Pulmonary artery endothelial cell (primary cell): ENCODE results near the gene CREB5. TPM values are rescaled to one million over a fixed set of nuclear protein-coding genes. Genes with fewer than 3 reads are reported as not detected.
A peak's percentile ranks its signal among the peaks of the same experiment; 100 is the strongest.
"Not testable (repeated sequence)": the region's sequence is repeated elsewhere in the genome, so short reads cannot be mapped to it uniquely, and the experiment has no call there.

Experiments used
- DNase-seq: peaks from one replicate; pipeline ENCODE4 v3.0.0-alpha.2; 2011; ENCODE audit warnings: low read depth, low spot score
- total RNA-seq: library from RNA; depleted of rRNA; stranded (reverse); fragments of >200 nt; gene quantifications from 2 replicates; pipeline ENCODE4 v1.2.3, GENCODE V29; 2014

CREB5 gene
- total RNA-seq, 1 donor from 2014 or later: 2.8 TPM

GRCh38 chr7:28579571-28579970 is 167.3 kb downstream of the CREB5 start:
- DNase-seq: no peak

DNA sequence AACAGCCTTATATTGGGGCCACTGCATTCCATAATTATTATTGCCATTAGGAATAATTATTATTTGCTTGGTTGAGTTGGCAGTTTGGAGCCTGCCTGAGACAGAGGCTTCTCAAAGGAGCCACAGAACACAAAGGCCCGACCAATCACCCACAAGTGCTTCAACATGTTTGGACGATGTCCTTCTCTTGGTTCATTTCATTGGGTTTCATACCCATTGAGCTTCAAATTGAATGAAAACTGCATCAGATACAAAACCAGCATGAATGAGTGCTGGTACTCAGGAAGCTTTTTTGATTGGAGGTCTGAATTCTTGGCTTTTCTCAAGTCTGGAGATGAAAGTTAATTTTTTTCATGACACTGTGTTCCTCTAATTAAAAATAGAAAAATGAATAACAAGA is 168.3 kb downstream of the CREB5 start:
- DNase-seq: no peak

- DNase-seq: no peak
Observed at GRCh38 chr7:28581351-28581750, 169.0 kb downstream of the CREB5 start.

DNA sequence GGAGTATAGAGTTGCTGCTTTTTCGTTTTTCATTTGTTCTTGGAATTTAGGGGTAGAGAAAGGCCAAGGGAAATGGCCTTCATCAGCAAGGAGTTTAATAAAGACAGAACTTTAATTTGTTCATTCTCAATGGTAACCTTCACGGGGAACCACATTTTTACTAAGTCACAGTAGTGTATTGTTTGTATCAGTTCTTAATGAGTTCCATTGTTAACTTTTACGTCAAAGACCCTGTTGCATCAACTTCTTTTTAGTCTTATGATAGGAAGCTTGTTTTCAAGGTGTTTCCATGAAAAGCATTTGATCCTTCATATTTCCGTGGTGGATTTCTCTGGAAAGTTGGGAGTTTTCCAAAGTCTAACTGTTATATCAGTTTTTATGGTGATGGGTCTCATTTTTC is 169.9 kb downstream of the CREB5 start:
- no peak for DNase-seq

DNA sequence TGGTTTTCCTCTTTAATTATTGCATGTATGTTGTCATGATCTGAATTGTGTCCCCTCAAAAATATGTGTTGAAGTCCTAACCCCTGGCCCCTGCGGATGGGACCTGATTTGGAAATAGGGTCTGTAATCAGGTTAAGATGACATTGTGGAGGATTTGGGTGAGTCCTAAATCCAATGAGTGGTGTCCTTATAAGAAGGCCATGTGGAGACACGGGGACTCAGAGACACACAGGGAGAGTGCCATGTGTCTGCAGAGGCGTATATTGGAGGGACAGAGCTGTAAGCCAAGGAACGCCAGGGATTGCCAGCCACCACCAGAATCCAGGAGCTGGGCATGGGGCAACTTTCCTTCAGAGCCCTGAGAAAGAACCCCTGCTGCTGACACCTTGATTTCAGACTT is 171.9 kb downstream of the CREB5 start:
- DNase-seq: no peak

DNA sequence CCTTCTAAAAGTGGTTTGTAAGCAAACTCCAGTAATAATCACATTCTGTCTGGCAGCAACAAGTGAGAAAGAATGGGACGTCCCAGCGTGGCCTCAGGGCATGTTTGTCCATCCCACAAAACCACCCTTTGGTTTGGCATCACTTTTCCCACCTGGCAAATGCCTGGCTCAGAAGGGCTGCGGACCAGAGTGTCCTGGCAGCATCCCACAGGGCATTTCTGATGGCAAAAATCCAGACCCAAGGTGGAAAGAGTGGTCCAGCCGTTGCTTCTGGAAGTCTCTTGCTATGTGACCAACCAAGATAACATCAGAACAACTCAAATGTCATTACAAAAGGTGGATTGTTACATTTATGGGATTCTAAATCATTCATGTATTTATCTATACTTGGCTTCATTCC is 174.4 kb downstream of the CREB5 start:
- no peak for DNase-seq

DNA sequence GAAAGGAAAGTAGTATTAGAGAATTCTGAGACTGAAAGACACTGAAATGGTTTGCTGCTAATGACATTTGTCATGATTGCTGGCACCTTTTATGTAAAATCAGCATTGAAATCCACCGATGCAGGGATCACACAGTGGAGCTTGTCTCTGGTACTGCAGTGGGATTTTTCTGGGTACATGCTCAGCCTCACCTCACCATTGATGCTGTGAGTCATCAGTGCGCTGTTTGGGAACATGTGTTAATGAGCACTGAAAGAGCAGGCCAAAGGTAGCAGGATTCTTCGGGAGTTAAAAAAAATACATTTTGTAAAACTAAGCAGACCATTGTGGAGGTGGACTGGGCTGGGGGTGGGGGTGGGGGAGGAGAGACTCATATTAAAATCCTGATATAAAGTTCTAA is 174.9 kb downstream of the CREB5 start:
- no peak for DNase-seq

DNA sequence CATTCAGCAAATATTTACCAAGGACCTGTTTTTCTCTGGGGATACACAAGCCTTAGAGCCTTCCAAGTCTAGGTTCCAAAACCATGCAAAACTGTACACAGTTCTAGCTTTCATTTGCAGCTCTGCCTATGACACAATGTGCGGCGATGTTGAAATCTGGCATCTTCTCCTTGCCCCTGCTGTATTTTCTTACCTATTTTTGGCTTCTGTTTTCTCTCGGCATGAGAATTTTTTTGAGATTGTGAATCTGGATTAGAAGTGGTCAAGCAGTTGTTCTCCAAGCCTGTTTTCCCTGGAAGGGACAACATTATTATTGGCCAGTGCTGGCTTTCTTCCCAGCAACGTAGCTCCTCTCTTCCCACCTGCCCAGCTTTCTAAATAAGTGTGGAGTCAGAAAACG is 176.3 kb downstream of the CREB5 start:
- DNase-seq: no peak

DNA sequence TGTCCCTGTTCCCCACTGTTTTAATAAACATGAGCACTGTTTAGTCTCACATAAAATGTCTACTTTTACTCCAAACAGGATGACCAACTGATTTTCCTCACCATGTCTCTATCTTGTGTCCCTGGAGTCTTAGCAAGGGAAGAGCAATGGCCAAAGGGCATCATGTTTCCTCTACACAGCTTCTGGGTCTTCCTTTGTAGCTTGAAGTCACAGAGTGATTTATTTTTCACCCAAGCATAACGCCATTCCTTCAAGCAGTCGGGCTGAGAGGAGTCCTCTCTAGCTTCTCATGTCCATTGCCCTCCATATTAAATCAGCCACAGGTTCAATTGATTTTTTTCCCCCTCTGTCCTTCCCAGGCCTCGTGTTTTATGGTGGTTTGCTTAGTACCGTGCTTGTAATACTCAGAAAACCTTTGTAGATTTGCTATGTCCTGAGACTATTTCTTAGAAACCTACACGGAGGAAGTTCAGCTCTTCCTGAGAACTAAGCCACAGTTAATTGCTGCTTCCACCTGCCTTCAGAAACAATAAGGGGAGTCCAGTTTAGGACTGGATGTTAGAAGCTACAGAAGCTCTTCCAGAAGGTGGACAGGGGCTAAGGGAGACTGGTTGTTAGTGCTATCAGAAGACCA is 178.8 kb downstream of the CREB5 start:
- DNase-seq: no peak

DNA sequence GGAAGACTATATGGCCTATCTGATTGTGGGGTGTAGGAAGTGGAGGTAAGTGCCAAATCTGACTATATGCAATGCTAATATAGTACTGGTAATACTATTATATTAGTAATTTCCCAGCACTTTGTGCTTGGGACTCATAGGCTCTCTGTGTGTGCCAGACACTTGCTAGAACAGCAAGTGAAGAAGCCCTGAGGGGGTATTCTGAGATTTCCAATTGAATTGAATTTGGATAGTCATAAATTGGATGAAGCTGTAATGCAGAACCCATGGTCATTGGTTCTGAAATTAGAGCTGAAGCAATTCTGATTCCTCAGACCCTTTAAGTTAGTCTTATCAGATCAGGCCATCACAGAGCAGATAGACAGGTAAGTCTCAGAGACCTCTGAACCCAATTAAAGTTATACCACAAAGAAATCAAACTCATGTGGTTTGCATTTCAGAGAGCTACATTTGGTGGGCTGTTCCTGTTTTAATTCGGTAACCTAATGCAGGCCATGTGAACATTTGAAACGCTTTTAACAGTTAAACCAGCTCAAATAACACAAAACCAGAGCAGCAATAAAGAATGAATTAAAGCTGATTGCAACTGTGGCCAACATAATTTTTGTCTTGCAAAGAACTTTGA is 179.5 kb downstream of the CREB5 start:
- DNase-seq: no peak

DNA sequence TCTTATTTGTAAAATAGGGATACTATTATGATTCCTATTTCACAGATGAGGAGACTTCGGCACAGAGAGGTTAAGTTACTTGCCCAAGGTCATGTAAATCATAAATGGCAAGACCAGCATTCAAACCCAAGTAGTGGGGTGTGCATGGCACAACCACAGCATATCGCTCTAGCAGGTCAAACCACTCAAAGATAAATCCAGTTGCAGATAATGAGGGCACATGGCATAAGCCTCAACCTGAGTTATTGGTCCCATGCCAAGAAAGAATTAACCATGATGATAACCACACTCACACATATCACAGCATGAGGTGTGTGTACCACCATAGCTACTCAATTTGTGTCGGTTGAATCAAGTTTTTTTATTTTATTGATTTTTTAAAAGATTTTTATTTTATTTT is 180.5 kb downstream of the CREB5 start:
- no peak for DNase-seq

DNA sequence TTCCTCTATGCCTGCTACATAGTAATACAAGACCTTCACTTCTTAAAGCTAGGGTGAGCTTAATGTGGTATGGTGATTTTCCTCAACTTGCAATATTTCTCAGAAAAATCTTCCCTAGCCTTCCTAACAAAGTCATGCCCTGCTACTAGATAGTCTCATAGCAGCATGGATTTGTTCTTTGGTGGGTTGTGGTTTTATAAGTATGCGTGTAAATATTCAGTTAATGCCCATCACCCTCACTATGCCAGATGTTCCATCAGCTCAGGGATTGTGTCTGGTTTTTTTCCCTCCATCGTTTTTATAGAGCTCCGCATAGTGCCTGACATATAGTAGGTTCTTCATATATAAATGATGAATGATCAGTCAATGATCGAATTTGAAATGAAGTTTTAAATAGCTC is 182.8 kb downstream of the CREB5 start:
- DNase-seq: no peak

- DNase-seq: no peak
Observed at GRCh38 chr7:28595801-28596200, 183.5 kb downstream of the CREB5 start.

DNA sequence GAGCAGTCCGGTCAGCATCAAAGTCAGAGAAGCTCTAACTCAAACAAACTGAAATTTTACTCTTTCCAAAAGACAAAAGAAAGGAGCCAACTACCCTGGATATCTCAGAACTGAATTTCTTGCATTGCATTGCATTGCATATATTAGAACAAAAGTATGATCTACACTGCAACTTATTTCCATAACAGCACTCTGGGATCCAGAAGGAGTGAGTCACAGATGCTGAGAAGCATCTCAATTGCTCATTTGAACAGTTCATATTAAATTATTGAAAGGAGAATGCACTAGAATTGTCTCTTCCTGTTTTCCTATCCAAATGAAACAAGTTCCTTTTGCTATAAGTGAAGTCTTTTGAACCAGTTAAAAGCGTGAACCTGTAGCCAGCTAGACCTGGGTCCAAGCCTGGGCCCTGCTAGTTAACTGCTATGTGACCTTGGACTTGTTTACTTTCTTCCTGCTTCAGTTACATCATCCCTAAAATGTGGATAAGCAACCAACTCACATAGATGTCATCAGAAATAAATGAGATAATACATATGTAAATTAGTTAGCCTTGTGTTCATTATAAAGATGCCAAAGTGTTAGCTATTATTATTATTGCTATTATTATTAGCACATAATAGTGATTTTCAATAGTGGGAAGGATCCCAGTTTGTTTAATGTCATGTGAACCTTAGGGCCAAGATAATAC is 184.1 kb downstream of the CREB5 start:
- no peak for DNase-seq

GRCh38 chr7:28597284-28597683 is 185.0 kb downstream of the CREB5 start:
- no peak for DNase-seq

DNA sequence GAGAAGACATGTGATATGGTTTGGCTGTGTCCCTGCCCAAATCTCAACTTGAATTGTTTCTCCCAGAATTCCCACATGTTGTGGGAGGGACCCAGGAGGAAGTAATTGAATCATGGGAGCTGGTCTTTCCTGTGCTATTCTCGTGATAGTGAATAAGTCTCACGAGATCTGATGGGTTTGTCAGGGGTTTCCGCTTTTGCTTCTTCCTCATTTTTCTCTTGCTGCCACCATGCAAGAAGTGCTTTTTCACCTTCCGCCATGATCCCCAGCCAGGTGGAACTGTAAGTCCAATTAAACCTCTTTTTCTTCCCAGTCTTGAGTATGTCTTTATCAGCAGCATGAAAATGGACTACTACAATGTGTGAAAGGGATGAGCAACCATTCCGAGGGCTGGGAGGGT is 185.7 kb downstream of the CREB5 start:
- not testable (repeated sequence) for DNase-seq

- no peak for DNase-seq
Observed at GRCh38 chr7:28598586-28598985, 186.3 kb downstream of the CREB5 start.

DNA sequence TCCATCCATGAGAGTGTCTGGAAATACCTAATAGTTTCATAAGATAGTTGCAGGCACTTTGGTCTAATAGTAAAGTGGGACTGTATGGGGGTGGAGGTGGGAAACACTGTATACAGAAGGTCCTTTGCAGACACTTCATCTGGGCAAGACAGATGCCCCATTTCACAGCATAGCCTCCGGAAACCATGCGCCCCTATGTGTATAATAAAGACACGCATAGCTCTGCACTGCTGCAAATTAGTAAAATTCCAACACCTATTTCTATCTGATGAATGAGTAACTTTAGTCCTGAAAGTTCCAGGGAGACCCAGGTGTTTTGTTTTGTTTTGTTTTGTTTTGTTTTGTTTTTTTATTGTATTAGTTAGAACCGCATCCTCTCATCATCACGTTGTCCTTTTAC is 187.1 kb downstream of the CREB5 start:
- DNase-seq: no peak

DNA sequence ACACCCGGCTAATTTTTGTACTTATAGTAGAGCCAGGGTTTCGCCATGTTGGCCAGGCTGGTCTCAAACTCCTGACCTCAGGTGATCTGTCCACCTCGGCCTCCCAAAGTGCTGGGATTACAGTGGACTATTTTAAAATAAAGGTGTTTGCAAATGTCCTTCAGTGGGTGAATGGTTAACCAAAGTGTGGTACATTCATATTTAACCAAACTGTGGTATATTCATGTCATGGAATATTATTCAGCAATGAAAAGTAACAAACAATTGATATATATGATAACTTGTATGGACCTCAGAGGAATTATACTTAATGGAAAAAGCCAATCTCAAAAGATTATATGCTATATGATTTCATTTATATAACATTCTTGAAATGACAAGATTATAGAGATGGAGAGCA is 190.0 kb downstream of the CREB5 start:
- no peak for DNase-seq

- DNase-seq: peak; percentile 60
Observed at GRCh38 chr7:28605427-28606085, 193.2 kb downstream of the CREB5 start.

DNA sequence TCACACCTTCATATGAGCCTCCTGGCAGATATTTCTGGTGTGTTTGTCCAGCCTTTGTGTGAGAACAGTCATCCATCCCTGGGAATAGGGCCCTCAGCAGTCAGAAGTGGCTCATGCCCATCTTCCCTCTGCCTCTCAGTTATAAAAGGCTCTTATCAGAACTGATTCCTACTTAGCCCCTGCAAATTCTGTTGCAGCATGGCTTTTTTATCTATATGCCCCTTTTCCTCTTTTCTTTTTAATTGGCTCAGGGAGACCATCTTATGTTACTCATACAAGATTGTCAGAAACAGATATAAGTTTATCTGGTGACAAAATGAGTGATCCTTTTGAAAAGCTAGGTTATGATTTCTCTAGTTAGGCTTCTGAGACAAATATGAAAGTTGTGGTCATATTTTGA is 194.1 kb downstream of the CREB5 start:
- DNase-seq: no peak

GRCh38 chr7:28607855-28608193 is 195.5 kb downstream of the CREB5 start:
- no peak for DNase-seq

GRCh38 chr7:28608237-28608656 is 195.9 kb downstream of the CREB5 start:
- no peak for DNase-seq
